GM19455 (cell line): Measurements from ENCODE around the gene SNN.

Source experiments
- ATAC-seq: cut with Tn5 transposase; IDR thresholded peaks from one replicate; pipeline ENCODE4 v1.9.1; 2021; ENCODE audit not compliant: unreplicated experiment

The SNN gene

DNA sequence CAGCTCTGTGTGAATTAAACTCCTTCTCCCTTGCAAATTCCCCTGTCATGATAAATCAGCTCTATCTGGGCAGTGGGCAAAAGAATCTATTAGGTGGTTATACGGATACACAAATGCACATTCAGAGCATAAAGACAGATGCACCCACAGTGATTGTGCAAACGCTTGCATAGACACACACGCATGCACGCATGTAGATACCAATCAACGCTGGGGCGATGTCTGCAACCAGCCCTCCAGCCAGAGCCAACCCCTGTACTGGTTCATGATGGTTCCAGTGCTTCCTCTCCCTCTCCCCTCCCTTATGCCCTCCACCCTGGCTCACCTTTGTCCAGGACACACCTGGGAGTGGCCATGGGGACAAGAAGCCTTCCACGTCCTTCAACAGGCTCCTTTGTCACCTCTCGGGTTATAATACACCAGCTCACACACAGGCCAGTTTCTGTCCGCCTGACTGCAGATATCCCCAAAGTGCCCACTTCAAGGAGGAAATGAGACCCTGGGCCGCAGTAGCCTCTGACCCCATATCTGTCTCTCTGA lies 33.1 kb upstream of the SNN start:
- no peak for ATAC-seq

DNA sequence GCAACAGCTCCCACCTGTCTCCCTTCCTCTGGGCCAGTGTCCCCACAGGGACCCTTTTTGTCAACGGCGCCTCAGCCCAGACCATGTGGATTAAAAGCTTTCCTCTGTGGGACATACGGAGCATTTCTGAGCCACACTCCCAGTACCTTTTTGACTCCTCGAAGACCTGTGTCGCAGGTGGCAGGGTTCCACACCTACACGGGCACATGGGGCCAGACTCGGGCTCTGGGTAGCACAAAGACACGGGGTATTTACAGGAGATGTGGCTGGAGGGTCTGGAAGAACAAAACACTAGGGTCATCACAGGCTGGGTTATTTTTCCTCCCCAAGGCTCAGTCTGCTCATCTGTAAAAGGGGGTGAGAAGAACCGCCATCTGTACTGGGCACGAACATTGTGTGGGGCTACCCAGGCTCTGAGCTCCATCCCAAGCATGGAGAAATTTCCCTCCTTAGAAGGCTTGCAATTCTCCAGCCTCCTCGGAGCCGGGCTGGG lies 32.5 kb upstream of the SNN start:
- no peak for ATAC-seq

DNA sequence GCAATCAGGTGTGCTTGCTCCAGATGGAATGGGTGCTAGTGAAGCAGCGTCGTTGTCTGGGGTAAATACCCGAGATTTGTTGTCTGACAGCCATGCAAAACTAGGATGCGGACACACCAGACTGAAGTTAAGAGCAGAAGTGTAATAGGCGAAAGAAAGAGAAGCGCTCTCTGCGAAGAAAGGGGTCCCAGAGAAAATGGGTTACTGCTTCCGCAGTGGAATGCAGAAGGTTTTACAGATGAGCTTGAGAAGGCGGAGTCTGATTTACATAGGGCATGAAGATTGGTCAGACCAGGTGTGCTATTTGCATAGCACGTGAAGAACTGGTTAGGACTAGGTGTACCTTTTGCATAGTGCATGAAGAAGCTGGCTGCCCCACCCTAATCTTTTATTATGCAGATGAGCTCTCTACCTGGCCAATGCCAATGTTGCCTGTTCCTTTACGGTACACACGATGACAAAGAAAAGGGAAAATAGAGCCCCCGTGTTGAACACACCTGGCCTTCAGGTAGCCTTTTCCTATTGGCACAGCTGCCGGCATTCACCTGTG lies 32.0 kb upstream of the SNN start:
- ATAC-seq: no peak

DNA sequence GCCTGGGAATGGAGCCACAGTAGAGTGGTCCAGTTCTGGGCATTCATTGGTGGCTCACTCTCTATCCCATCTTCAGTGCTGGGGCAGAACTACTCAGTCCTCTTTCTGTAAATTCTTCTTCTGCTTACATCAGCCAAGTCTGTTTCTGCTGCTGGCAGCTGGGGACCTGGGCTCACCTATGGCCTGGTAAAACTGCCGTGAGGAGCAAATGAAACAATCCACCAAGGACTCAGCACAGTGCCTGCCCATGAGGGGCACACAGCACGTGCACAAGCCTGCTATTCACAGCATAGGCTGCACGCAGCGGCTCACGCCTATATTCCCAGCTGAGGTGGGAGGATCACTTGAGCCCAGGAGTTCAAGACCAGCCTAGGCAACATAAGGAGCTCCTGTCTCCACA lies 30.9 kb upstream of the SNN start:
- no peak for ATAC-seq

DNA sequence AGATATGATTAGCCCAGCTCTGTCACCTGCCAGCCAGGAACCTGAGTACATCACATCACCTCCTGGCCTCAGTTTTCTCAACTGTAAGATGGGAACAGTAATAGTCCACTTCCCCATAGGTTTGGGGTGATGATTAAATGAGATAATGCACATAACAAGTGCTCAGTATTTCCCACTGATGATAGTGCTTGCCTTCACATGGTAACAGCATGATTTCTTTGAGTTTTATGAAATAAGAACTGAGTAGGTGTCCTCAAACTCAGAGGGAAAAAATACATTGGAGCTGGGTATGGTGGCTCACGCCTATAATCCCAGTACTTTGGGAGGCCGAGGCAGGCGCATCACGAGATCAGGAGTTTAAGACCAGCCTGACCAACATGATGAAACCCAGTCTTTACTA lies 30.1 kb upstream of the SNN start:
- no peak for ATAC-seq

DNA sequence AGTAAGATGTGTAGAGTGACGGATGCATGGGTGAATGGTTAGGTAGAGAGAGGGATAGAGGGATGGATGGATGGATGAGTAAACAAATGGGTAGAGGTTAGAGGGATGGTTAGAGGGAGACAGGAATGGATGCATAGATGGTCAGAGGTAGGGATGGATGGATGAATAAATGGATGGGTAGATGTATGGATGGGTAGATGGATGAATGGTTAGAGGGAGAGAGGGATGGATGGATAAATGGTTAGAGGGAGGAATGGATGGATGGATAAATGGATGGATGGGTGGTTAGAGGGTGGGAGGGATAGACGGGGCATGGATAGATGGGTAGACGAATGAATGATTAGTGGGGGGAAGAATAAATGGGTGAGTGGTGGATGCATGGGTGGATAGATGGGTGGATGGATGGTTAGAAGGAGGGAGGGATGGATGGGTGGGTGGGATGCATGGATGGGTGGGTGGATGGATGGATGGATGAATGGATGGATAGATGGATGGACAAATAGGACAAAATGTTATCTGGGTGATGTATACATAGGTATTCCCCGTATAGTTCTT lies 29.2 kb upstream of the SNN start:
- no peak for ATAC-seq

DNA sequence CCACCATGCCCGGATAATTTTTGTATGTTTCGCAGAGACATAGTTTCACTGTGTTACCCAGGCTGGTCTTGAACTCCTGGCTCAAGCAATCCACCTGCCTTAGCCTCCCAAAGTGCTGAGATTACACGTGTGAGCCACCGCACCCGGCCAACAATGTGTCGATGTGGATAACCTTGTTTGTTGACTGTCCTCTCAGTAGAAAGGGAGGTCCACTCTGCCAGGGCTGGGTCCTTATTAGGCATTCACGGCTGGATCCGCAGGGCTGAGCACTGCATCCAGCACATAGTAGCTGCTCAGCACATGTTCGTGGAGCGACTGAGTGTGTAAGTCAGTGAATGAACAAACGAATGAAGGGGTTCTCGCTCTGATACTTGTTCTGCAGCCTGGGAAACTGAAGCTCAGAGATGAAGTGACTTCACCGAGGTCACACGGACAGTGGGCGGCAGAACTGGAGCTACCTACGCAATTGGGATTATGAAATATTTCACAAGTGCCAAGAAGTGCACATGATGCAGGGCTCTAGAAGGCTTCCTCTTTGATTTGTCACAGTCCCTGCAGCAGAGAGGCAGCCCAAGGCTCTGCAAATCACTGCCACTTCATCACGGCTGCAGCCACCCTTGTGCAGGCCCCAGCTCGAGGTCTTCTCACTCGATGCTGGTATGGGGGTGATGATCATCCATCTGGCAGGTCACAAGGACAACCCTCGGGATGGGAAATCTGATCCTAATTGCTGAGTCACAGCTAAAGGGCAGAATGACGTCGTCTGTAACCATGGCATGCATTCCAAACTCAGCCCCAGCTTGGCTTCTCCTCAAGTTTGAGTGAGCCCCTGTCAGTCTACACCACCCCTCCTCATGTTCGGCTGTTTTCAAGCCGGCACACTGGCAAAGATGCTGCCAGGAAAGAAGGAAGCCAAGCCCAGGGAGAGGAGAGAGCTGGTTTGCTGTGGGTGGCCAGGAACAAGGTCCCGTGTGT lies 28.0 kb upstream of the SNN start:
- no peak for ATAC-seq

DNA sequence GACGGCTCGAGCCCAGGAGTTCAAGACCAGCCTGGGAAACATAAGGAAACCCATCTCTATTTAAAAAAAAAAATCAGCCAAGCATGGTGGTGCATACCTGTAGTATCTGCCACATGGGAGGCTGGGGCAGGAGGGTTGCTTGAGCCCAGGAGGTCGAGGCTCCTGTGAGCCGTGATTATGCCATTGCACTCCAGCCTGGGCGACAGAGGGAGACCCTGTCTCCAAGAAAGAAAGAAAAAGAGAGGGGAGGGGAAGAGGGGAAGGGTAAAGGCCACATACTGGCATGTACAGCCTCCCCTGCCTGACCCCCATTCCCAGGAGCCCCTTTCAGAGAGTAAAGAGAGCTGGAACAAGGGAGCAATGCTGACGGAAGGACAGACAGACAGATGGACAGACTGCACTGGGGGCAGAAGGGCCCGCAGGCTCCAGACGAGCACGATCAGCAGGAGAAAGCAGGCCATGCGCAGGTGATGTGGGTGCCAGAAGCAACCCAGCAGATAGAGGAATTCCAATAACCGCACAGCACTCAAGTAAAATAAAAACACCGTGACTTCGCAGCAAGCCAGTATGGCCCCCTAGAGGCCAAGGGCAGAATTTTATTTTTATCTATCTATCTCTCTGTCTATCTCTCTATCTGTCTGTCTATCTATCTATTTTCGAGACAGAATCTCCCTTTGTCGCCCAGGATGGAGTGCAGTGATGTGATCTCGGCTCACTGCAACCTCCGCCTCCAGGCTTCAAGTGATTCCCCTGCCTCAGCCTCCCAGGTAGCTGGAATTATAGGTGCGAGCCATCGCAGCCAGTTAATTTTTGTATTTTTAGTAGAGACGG lies 27.1 kb upstream of the SNN start:
- no peak for ATAC-seq

DNA sequence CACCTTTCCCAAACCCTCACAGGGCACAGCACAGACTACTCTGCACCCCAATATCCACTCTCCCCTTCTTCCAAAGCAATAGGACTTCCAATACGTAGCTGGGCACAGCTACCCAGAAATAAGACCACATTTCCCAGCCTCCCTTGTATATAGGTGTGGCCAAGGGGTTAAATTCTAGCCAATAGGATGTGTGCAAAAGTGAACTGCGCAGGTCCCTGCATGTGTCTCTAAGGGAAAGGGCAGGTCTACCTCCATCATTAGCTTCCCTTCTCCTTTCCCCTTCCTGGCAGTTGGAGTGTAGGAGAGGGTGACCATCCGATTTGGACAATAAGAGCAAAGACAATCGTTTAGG lies 25.5 kb upstream of the SNN start:
- no peak for ATAC-seq

DNA sequence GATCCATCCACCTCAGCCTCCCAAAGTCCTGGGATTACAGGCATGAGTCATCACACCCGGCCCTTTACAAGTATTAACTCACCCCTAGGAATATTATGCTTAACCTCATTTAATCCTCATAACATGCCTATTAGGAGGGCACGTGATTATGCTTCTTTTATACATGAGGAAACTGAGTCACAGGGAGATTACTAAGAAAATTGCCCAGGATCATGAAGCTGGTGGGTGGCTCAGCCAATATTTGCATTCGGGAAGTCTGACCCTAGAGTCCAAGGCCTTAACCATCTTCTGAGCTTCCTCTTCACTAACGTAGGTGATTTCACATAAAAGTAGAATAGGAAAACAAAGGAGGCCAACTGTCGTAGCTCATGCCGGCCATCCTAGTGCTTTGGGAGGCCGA lies 19.0 kb upstream of the SNN start:
- ATAC-seq: no peak

DNA sequence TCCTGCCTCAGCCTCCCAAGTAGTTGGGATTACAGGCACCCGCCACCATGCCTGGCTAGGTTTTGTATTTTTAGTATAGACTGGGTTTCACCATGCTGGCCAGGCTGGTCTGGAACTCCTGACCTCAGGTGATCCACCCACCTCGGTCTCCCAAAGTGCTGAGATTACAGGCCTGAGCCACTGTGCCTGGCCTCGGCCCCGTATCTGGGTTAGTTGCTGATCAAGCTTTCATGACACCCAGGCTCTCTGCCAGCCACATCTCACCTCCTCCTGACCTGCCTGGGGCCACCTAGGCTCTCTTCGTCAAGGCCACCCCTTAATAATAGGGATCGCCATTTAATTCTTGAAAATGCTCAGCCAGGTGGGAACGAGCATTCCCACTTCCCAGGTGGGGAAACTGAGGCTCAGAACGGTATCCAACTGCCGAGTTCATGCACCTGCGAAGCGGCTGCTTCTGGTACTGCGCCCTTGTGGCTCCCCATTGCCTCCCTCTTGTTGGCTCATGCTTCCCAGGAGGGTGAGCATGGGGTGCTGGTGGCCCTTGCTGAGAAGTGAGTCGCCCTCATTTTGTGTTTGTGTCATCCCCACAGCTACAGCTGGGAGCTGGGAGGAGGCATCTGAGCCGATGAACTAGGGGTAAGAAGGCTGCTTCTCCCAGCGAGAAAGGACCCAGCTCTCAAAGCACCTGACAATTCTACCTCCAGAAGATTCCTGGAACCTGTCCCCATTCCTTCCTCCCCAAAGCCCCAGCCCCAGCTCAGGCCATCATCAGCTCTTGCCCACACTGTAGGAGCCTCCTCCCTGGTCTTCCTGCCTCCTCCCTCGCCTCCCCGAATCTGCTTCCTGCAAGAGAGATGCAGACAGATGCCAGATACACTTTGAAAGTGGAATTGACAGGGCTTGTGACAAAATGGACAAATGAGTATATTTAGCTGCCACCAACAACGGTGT lies 17.3 kb upstream of the SNN start:
- no peak for ATAC-seq

DNA sequence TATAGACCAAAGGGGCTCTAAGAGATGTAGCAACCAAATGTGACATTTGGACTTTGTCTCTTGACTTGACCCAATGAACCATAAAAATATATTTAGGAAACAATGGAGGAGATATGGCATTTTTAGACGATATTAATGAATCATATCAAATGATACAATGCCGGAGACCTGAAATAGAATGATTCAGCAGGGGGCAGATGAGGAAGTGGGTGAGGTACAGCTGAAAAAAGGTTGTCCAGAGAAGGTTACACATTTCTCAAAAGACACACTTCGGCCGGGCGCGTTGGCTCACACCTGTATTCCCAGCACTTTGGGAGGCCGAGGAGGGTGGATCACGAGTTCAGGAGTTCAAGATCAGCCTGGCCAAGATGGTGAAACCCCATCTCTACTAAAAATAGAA lies 16.5 kb upstream of the SNN start:
- no peak for ATAC-seq

DNA sequence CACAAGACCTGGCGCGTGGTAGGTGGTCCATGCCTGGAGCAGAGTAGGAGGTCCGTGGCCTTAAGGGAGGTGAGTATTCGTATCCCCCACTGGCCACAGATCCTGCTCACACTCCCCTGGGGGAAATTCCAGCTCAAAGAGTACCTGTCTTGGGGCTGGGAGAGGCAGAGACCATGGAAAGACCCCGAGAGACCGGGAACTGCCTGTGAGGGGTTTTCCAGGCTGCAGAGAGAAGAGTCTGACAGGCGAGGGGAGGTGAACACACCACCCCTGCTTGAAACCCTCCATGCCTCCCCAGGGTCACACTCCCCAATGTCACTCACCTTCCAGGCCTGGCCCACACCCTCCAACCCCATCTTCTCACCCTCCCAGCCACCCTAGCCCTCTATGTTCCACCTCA lies 12.6 kb upstream of the SNN start:
- ATAC-seq: no peak

DNA sequence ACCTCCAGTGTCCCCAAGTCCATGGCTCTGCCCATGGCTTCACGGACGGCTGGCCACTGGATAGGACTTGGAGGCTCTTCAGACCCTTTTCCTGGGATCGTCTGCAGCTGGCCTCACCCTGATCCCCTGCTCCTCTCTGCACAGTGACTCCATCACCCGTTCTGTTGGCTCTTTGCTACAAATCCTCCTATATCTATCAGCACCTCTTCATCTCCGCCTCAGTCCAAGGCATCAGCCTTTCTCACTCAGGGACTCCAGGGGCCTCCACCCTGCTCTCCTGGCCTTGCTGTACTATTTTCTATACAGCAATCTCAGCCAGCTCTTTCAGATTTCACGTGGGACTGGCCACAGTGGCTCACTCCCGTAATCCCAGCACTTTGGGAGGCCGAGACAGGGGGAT lies 10.7 kb upstream of the SNN start:
- ATAC-seq: no peak

DNA sequence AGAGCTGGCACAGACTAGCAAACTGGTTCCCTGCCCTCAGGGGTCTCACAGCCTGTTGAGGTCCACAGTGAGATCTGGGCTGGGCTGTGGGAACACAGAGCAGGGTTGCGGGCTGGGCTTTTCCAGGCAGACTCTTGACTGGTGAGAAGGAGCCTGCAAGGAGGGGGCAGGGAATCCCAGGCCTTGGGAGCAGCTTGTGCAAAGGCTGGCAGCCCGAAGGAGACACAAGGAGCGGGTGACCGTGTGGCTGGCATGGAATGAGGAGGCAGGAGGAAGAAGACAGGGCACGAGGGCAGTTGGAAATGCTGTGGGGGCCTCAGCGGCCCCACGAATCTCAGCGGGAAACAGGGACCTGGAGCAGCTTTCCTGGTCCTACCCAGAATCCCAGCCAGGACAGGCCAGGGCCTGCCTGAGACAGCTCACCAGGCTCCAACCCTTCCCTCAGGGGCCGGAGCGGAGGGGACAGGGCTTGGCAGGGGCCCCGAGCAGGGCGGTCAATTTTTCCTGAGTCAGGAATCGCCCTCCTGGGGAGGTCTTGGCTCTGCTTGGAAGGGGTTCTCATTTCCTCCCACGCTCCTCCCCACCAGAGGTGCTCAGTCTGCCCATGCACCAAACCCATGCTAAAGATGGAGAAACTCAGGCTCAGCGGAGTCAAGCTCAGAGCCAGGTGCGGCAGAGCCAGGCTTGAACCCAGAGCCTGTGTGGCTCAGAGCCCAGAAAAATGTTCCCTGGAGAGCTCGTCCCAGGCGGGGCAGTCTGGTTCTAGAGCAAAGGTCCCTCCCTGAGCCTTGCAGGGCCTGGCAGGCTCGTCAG lies 9.2 kb upstream of the SNN start:
- ATAC-seq: no peak

DNA sequence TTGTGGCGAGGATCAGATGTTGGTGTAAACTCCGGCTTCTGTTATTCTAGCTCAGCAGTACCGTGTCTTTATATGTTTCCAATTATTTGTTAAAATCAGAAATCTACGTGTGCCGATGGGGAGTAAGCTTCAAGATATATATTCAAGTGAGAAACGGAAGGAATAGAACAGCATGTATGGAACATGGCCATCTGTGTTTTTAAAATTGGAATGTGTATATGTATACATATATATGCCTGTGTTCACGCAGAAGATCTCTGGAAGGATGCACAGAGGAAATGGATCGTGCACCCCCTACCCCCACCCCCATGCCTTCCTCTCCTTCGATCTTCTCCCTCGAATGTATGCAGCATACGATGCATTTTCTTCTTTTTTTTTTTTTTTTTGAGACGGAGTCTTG lies 7.7 kb upstream of the SNN start:
- no peak for ATAC-seq

DNA sequence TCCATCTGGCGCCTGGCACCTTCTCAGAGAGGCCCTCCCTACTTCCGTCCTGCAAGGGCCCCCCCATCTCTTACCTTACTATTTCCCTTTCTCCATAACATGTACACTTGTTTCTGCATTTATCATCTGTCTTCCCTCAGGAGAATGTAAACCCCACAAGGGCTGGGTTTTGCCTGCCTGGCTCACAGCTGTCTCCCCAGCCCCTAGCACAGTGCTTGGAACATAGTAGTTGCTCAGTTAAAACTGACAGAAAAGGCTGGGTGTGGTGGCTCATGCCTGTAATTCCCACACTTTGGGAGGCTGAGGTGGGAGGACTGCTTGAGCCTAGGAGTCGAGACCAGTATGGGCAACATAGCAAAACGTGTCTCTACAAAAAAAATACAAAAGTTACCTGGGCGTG lies 5.7 kb upstream of the SNN start:
- no peak for ATAC-seq

DNA sequence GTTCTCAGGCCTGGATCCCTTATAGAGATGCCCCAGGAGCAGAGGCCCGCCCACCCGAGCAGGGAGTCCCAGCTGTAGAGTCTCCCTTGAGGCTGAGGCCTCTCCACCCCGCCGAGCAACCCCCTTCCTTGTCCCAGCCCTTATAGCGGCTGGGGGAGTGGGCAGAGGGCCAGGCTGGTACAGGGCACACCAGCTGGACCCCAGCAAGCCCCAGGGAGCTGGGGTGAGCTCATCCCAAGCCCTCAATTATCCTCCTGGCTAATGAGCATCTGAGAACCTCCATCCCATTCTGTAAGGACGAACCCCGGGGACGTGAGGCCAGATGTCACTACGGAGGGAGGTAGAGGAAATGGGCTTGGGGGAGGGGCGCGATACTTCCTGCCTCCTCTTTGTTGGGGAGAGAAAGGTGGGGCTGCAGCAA lies 3.2 kb upstream of the SNN start:
- no peak for ATAC-seq
